GM21825 (cell line): Measurements from ENCODE around the gene FSTL5.

ENCODE experiments used
- ATAC-seq: cut with Tn5 transposase; IDR thresholded peaks from one replicate; pipeline ENCODE4 v1.9.1; 2021; ENCODE audit warnings: mild to moderate bottlenecking, moderate library complexity; ENCODE audit not compliant: unreplicated experiment

Gene FSTL5

DNA sequence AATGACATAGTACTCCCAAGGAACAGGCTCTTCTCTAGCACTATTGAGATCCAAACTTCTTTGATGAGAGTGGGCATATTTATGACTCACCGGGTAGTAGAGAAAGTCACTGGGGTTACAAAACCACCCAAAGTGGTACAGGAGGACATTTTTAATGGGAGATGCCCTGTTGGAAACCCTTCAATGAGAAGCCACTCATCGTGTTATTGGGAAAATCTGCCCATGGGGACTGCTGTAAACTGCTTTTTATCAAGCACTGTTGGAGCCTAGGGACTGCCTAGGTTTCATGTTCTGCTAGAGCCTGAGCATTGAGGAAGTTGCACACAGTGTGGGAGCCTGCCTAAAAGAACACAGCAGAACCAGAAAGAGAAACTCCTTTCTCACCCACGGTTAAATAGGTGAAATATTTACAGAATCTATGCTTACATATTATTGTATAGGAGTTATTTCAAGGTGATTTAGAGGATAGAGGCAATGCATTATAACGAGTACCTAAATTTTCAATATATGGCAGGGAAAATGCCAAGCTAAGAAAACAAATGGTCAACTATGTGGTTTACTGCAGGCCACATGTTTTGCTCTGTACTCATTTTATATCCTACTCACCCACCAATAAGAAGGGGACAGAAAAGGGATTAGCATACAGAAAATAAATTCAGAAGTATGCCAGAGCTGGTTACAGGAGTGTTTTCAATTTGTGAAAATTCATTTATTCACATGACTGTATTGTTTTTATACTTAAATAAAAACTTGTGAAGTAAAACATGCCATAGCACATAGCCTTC lies 559.1 kb downstream of the FSTL5 start:
- ATAC-seq: no peak

GRCh38 chr4:161601011-161601410 lies 562.8 kb downstream of the FSTL5 start:
- no peak for ATAC-seq

GRCh38 chr4:161595230-161595771 lies 568.5 kb downstream of the FSTL5 start:
- ATAC-seq: no peak

GRCh38 chr4:161585011-161585410 lies 578.8 kb downstream of the FSTL5 start:
- ATAC-seq: no peak

GRCh38 chr4:161583549-161583948 lies 580.3 kb downstream of the FSTL5 start:
- ATAC-seq: no peak

GRCh38 chr4:161581262-161582230 lies 582.3 kb downstream of the FSTL5 start:
- ATAC-seq: no peak

- ATAC-seq: no peak
Measured at GRCh38 chr4:161577579-161578301, 586.1 kb downstream of the FSTL5 start.

GRCh38 chr4:161573836-161574235 lies 590.0 kb downstream of the FSTL5 start:
- ATAC-seq: no peak

GRCh38 chr4:161564230-161564834 lies 599.5 kb downstream of the FSTL5 start:
- no peak for ATAC-seq

DNA sequence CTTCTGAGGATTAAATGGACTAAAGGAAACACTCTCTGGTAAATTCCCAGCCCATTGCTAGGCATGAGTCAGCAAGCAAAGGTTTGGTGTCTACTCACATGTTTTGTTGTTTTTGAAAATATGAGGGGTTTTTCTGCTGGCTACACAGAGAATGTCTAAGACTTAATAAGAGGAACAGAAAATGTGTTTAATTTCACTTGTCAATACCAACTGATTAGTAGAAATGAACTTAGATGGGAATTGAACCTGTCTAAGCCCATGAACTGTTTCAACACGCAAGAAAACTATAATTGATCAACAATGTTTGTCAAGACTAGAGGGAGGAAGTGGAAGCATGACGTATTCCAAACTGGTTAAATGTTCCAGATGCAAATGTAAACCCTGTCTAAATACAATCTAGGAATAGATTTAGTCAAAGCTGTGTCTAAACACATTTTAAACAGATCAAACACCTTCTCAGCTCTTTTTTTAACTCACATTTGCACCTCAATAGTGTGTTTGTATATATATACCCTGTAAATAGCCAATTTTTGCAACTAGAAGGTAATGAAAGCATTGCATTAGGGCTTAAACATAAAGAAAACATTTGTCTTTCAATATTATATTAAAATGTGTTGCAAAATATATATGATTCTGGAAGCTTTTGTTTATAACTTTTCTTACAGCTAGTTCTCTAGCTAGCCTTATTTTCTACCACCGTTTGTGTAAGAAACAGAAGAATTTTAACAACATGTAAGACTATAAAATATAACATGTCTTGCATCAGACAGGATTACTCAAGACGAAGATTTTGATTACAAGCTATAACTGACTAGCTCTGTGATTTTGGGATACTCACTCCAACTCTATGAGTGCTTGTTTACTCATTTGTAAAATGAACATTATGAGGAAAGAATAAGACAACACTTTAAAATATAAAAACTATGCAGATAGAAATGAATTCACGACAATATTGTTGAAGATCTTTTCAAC lies 607.8 kb downstream of the FSTL5 start:
- peak; percentile 79 for ATAC-seq

DNA sequence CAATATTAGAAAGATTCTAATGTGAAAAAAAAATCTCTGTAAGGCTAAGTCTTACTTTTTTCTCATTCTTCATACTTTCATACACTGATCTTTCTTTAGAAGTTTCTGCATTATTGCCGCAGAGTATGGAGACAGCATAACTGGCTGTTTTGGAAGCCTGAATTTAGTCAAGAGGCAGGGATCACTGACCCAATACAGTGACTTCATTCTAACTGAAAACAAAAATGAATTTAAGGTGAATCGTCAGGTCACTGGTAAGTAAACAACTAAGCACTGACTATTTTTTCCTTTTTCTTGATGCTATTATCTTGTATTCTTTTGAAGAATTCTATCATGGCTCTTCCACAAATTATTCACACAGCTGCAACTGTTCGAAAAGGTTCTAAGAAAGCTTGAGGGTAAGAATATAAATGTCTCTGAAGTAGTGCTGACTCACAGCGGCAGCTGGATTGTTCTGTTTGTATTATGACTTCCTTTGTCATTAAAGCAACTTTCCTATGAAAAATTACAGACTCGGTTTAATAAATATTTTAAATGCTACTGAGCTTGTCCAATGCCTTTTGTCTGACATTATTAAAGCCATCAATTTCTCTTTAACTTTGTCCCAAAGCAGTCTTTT lies 609.3 kb downstream of the FSTL5 start:
- no peak for ATAC-seq

- ATAC-seq: no peak
Measured at GRCh38 chr4:161546902-161547301, 616.9 kb downstream of the FSTL5 start.

DNA sequence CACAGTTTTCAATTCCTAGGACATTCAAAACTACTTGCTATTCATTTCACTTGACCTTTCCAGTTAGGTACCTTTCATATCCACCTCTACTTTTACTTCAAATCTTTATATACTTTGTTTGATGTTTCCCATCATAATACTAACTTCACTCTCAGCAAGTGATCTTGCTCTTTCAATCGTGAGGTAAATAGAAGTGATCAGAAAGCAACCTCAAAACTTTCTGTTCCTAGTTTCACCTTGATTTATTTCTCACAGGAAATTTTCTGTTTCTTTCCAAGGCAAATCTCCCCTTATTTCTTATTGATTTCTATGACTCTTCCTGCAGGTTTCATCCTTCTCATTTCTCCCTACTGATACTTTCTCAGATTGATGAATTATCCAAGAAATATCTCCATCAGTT lies 623.5 kb downstream of the FSTL5 start:
- no peak for ATAC-seq

GRCh38 chr4:161538941-161539340 lies 624.9 kb downstream of the FSTL5 start:
- no peak for ATAC-seq

DNA sequence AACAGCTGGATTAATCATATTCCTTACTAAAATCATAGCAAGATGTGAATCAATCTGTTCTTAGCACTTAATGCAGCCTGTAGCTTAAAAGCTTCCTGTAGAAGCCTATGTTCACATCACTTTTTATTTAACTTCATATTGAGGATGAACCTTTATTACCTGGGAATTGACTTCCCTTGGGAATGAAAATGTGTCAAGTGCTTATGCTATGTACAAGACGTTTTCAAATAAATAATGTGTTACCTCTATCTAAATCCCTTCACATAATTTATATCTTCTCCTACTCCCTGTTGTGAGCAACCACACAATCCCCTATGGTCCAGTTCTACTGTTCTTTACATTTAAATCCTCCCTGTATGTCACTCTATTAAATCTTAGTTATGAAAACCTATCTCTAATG lies 633.1 kb downstream of the FSTL5 start:
- ATAC-seq: no peak

GRCh38 chr4:161525121-161525520 lies 638.7 kb downstream of the FSTL5 start:
- ATAC-seq: no peak

- ATAC-seq: no peak
Measured at GRCh38 chr4:161522031-161522430, 641.8 kb downstream of the FSTL5 start.

GRCh38 chr4:161519611-161520010 lies 644.2 kb downstream of the FSTL5 start:
- ATAC-seq: no peak

DNA sequence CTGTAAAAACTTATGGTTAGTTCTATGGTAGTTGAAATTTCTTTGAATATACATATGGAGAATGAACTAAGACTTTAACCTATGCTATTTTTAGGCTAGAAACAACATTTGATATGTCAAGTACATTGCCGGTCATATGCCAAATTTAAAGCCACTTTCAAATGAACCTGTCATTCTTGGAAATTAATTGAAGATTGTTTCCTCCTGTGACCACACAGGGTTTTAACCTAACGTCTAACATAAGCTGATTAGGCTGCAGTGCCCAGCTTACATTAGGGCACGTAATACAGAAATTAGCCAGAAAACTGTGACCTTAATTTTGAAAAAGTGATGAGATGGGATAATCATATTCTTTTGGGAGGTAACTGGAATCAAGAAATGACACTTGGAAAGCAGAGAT lies 645.9 kb downstream of the FSTL5 start:
- ATAC-seq: no peak
